NCI-H2107 treated with DMSO at 0.1 percent for 48 hours (cell line): Measurements from ENCODE around the gene PDE4B.
"Not testable (repeated sequence)": the region's sequence is repeated elsewhere in the genome, so short reads cannot be mapped to it uniquely, and the experiment has no call there.

Experiments
- DNase-seq: peaks from one replicate; lab custom pipeline; 2025; ENCODE audit not compliant: unreplicated experiment; lab: John Stamatoyannopoulos, UW

Gene PDE4B

GRCh38 chr1:65990161-65990560 lies 197.5 kb downstream of the PDE4B start:
- no peak for DNase-seq

GRCh38 chr1:65991694-65992093 lies 199.0 kb downstream of the PDE4B start:
- no peak for DNase-seq

GRCh38 chr1:65992165-65992821 lies 199.6 kb downstream of the PDE4B start:
- no peak for DNase-seq

GRCh38 chr1:65992831-65993271 lies 200.2 kb downstream of the PDE4B start:
- DNase-seq, result no peak

- DNase-seq, result no peak
These were observed 201.5 kb downstream of the PDE4B start for GRCh38 chr1:65994223-65994622.

GRCh38 chr1:65995336-65995735 lies 202.6 kb downstream of the PDE4B start:
- no peak for DNase-seq

GRCh38 chr1:65995928-65996327 lies 203.2 kb downstream of the PDE4B start:
- no peak for DNase-seq

- DNase-seq, result no peak
These were observed 205.0 kb downstream of the PDE4B start for GRCh38 chr1:65997693-65998092.

- no peak for DNase-seq
These were observed 206.3 kb downstream of the PDE4B start for GRCh38 chr1:65998763-65999583.

GRCh38 chr1:66000033-66000637 lies 207.4 kb downstream of the PDE4B start:
- no peak for DNase-seq

- DNase-seq, result no peak
These were observed 211.0 kb downstream of the PDE4B start for GRCh38 chr1:66003690-66004089.

- not testable (repeated sequence) for DNase-seq
These were observed 213.8 kb downstream of the PDE4B start for GRCh38 chr1:66006534-66006933.

GRCh38 chr1:66012106-66012784 lies 219.6 kb downstream of the PDE4B start:
- DNase-seq, result no peak

GRCh38 chr1:66013371-66013770 lies 220.7 kb downstream of the PDE4B start:
- no peak for DNase-seq

GRCh38 chr1:66022904-66023620 lies 230.4 kb downstream of the PDE4B start:
- no peak for DNase-seq

GRCh38 chr1:66025188-66025587 lies 232.5 kb downstream of the PDE4B start:
- DNase-seq, result no peak

- no peak for DNase-seq
These were observed 235.3 kb downstream of the PDE4B start for GRCh38 chr1:66028035-66028434.

GRCh38 chr1:66033781-66034180 lies 241.1 kb downstream of the PDE4B start:
- no peak for DNase-seq

- no peak for DNase-seq
These were observed 243.0 kb downstream of the PDE4B start for GRCh38 chr1:66035616-66036245.

GRCh38 chr1:66041654-66042053 lies 249.0 kb downstream of the PDE4B start:
- no peak for DNase-seq
